Measurements from ENCODE around the gene MLX.
"Not testable (repeated sequence)": the region's sequence is repeated elsewhere in the genome, so short reads cannot be mapped to it uniquely, and the experiment has no call there.

MLX gene

GRCh38 chr17:42543190-42544079 is 23.5 kb upstream of the MLX start:
- H3K79me2 ChIP-seq (ENCODE audit: control insufficient read depth, insufficient read depth, low read length, poor library complexity), result no peaks in the 10 kb centered on the region
- peaks cover 6% of the 10 kb centered on the region for H3K79me1 ChIP-seq (ENCODE audit: low read length)
- H4K91ac ChIP-seq (ENCODE audit: low read depth, low read length), result no peak overlapping the region
- peak; percentile 52 to 73 for DNase-seq
- H3K27ac ChIP-seq (ENCODE audit: low read depth, low read length), result no peak overlapping the region
- no peak overlapping the region for H3K4me2 ChIP-seq (ENCODE audit: low read length)
- no peak overlapping the region for H4K8ac ChIP-seq (ENCODE audit: low read depth, low read length)
- H3K23ac ChIP-seq (ENCODE audit: low read length), result no peak overlapping the region
- no peak overlapping the region for H3K9ac ChIP-seq (ENCODE audit: low read length)
- H3K27me3 ChIP-seq (ENCODE audit: insufficient read depth, low read length), result no peaks in the 10 kb centered on the region
- no CpG with 5 or more reads among the region's 39 CpGs for WGBS (ENCODE audit: extremely low coverage, insufficient coverage, insufficient read length)
- H3K4me1 ChIP-seq (ENCODE audit: control insufficient read depth in 1 of 2, insufficient read depth in 2 of 2, low read length in 2 of 2), result peaks cover 19 to 21% of the 10 kb centered on the region in 2 experiments
- H3K4ac ChIP-seq (ENCODE audit: low read depth, low read length), result no peak overlapping the region
- no peaks in the 10 kb centered on the region for H3K9me3 ChIP-seq (ENCODE audit: insufficient read depth, low read depth, low read length)
- H4K12ac ChIP-seq (ENCODE audit: low read depth, low read length), result no peak overlapping the region
- no peak overlapping the region for H2BK120ac ChIP-seq (ENCODE audit: insufficient read depth, low read length, poor library complexity)
- H3K36me3 ChIP-seq (ENCODE audit: control insufficient read depth in 1 of 2, insufficient read depth in 2 of 2, low read length in 2 of 2), result peaks cover 23 to 27% of the 10 kb centered on the region in 2 experiments
- no peak overlapping the region for H3K14ac ChIP-seq (ENCODE audit: low read length)
- H2BK5ac ChIP-seq (ENCODE audit: low read depth, low read length, poor library complexity), result no peak overlapping the region
- no peak overlapping the region for H3K18ac ChIP-seq (ENCODE audit: low read length)
- H2BK12ac ChIP-seq (ENCODE audit: low read length), result no peak overlapping the region
- no peak overlapping the region for H2AK5ac ChIP-seq (ENCODE audit: low read length)
- no peak overlapping the region for H2AFZ ChIP-seq (ENCODE audit: insufficient read depth, low read length, poor library complexity)
- no peak overlapping the region for H3K4me3 ChIP-seq (ENCODE audit: low read depth, low read length)

GRCh38 chr17:42544874-42545283 is 22.0 kb upstream of the MLX start:
- Histone ChIP-seq H3K4ac (ENCODE audit: low read depth, low read length) (no peak overlapping the region), H2AK5ac (ENCODE audit: low read length) (no peak overlapping the region), H3K23ac (ENCODE audit: low read length) (no peak overlapping the region), H3K4me1 (ENCODE audit: control insufficient read depth in 1 of 2, insufficient read depth in 2 of 2, low read length in 2 of 2) (peaks cover 24 to 27% of the 10 kb centered on the region in 2 experiments), H3K36me3 (ENCODE audit: control insufficient read depth in 1 of 2, insufficient read depth in 2 of 2, low read length in 2 of 2) (peaks cover 18 to 21% of the 10 kb centered on the region in 2 experiments), H3K79me1 (ENCODE audit: low read length) (peaks cover 6% of the 10 kb centered on the region), H4K91ac (ENCODE audit: low read depth, low read length) (no peak overlapping the region), H3K9ac (ENCODE audit: low read length) (no peak overlapping the region), H2BK5ac (ENCODE audit: low read depth, low read length, poor library complexity) (no peak overlapping the region), H3K9me3 (ENCODE audit: insufficient read depth, low read depth, low read length) (no peaks in the 10 kb centered on the region), H3K18ac (ENCODE audit: low read length) (no peak overlapping the region), H2AFZ (ENCODE audit: insufficient read depth, low read length, poor library complexity) (no peak overlapping the region), H3K27me3 (ENCODE audit: insufficient read depth, low read length) (no peaks in the 10 kb centered on the region), H2BK12ac (ENCODE audit: low read length) (no peak overlapping the region), H3K14ac (ENCODE audit: low read length) (no peak overlapping the region), H3K4me3 (ENCODE audit: low read depth, low read length) (no peak overlapping the region), H3K4me2 (ENCODE audit: low read length) (no peak overlapping the region), H3K79me2 (ENCODE audit: control insufficient read depth, insufficient read depth, low read length, poor library complexity) (no peaks in the 10 kb centered on the region), H2BK120ac (ENCODE audit: insufficient read depth, low read length, poor library complexity) (no peak overlapping the region), H3K27ac (ENCODE audit: low read depth, low read length) (no peak overlapping the region), H4K12ac (ENCODE audit: low read depth, low read length) (no peak overlapping the region), H4K8ac (ENCODE audit: low read depth, low read length) (no peak overlapping the region)
- no CpG with 5 or more reads among the region's 8 CpGs for WGBS (ENCODE audit: extremely low coverage, insufficient coverage, insufficient read length)
- DNase-seq, result no peak

- not testable (repeated sequence) for H3K9me3 ChIP-seq (ENCODE audit: insufficient read depth, low read depth, low read length); H2BK12ac ChIP-seq (ENCODE audit: low read length); H3K27me3 ChIP-seq (ENCODE audit: insufficient read depth, low read length); H3K18ac ChIP-seq (ENCODE audit: low read length); H3K23ac ChIP-seq (ENCODE audit: low read length); H3K4ac ChIP-seq (ENCODE audit: low read depth, low read length); H2AK5ac ChIP-seq (ENCODE audit: low read length); H3K4me3 ChIP-seq (ENCODE audit: low read depth, low read length); H3K4me2 ChIP-seq (ENCODE audit: low read length); H2BK120ac ChIP-seq (ENCODE audit: insufficient read depth, low read length, poor library complexity); H3K79me2 ChIP-seq (ENCODE audit: control insufficient read depth, insufficient read depth, low read length, poor library complexity); H3K9ac ChIP-seq (ENCODE audit: low read length); H2BK5ac ChIP-seq (ENCODE audit: low read depth, low read length, poor library complexity); H2AFZ ChIP-seq (ENCODE audit: insufficient read depth, low read length, poor library complexity); H4K12ac ChIP-seq (ENCODE audit: low read depth, low read length); H3K79me1 ChIP-seq (ENCODE audit: low read length); H3K14ac ChIP-seq (ENCODE audit: low read length)
- Histone ChIP-seq H3K27ac (ENCODE audit: low read depth, low read length) (peak overlapping the region; percentile 48), H3K36me3 (ENCODE audit: control insufficient read depth in 1 of 2, insufficient read depth in 2 of 2, low read length in 2 of 2) (peaks cover 18 to 20% of the 10 kb centered on the region in 2 experiments), H4K8ac (ENCODE audit: low read depth, low read length) (peak overlapping the region; percentile 20), H4K91ac (ENCODE audit: low read depth, low read length) (peak overlapping the region; percentile 12), H3K4me1 (ENCODE audit: control insufficient read depth in 1 of 2, insufficient read depth in 2 of 2, low read length in 2 of 2) (peaks cover 25 to 26% of the 10 kb centered on the region in 2 experiments)
- DNase-seq, result peak; percentile 63 to 64
- no CpG with 5 or more reads among the region's 9 CpGs for WGBS (ENCODE audit: extremely low coverage, insufficient coverage, insufficient read length)
Measured at GRCh38 chr17:42545755-42546505, 21.0 kb upstream of the MLX start.

- no CpG with 5 or more reads among the region's 23 CpGs for WGBS (ENCODE audit: extremely low coverage, insufficient coverage, insufficient read length)
- H3K4ac ChIP-seq (ENCODE audit: low read depth, low read length), result no peak overlapping the region
- H4K8ac ChIP-seq (ENCODE audit: low read depth, low read length), result no peak overlapping the region
- H2BK12ac ChIP-seq (ENCODE audit: low read length), result no peak overlapping the region
- no peak overlapping the region for H3K4me3 ChIP-seq (ENCODE audit: low read depth, low read length)
- H3K4me1 ChIP-seq (ENCODE audit: control insufficient read depth in 1 of 2, insufficient read depth in 2 of 2, low read length in 2 of 2), result peaks cover 19 to 21% of the 10 kb centered on the region in 2 experiments
- H2AK5ac ChIP-seq (ENCODE audit: low read length), result no peak overlapping the region
- no peak overlapping the region for H2BK5ac ChIP-seq (ENCODE audit: low read depth, low read length, poor library complexity)
- no peaks in the 10 kb centered on the region for H3K27me3 ChIP-seq (ENCODE audit: insufficient read depth, low read length)
- no peak overlapping the region for H3K14ac ChIP-seq (ENCODE audit: low read length)
- no peak overlapping the region for H3K23ac ChIP-seq (ENCODE audit: low read length)
- H3K9me3 ChIP-seq (ENCODE audit: insufficient read depth, low read depth, low read length), result no peaks in the 10 kb centered on the region
- H3K79me2 ChIP-seq (ENCODE audit: control insufficient read depth, insufficient read depth, low read length, poor library complexity), result no peaks in the 10 kb centered on the region
- H3K79me1 ChIP-seq (ENCODE audit: low read length), result peaks cover 4% of the 10 kb centered on the region
- no peak overlapping the region for H3K18ac ChIP-seq (ENCODE audit: low read length)
- H2BK120ac ChIP-seq (ENCODE audit: insufficient read depth, low read length, poor library complexity), result no peak overlapping the region
- H4K91ac ChIP-seq (ENCODE audit: low read depth, low read length), result peak overlapping the region; percentile 74
- H4K12ac ChIP-seq (ENCODE audit: low read depth, low read length), result peak overlapping the region; percentile 32
- H3K9ac ChIP-seq (ENCODE audit: low read length), result no peak overlapping the region
- H3K4me2 ChIP-seq (ENCODE audit: low read length), result no peak overlapping the region
- no peak overlapping the region for H2AFZ ChIP-seq (ENCODE audit: insufficient read depth, low read length, poor library complexity)
- peaks cover 18% of the 10 kb centered on the region in 2 experiments for H3K36me3 ChIP-seq (ENCODE audit: control insufficient read depth in 1 of 2, insufficient read depth in 2 of 2, low read length in 2 of 2)
- DNase-seq, result no peak
- H3K27ac ChIP-seq (ENCODE audit: low read depth, low read length), result no peak overlapping the region
Measured at GRCh38 chr17:42547001-42547461, 19.9 kb upstream of the MLX start.

All from trophoblast cell (in vitro differentiated cells and primary cell).